Measurements from ENCODE around the gene SWAP70.

DNA sequence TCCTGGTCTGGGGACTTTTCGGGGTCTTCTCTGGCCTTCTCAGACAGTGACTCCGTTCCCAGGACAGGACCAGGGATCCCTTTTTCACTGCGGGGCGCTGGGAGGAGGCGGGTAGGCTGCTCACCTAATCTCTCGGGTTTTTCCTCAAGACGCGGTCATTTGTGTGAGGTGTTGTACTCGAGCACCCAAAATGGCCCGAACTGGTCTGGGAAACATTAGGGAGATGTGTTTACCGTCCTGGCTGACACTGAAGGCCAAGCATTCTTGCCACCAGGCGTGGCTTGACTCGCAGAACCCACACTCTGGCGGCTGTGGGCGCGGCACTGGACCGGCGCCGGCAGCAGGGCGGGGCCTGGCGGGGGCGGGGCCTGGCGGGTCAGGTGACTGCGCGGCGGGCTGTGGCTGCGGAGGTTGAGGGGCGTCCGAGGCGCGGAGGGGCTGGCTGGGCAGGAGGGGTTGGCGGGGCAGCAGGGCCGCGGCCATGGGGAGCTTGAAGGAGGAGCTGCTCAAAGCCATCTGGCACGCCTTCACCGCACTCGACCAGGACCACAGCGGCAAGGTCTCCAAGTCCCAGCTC is at the start of gene SWAP70:
- no peak for TF ChIP-seq EZH2 (IDR thresholded peaks at IDR 0.05; ENCODE audit: insufficient read depth, low read length)
- TF ChIP-seq, protein P1, sequence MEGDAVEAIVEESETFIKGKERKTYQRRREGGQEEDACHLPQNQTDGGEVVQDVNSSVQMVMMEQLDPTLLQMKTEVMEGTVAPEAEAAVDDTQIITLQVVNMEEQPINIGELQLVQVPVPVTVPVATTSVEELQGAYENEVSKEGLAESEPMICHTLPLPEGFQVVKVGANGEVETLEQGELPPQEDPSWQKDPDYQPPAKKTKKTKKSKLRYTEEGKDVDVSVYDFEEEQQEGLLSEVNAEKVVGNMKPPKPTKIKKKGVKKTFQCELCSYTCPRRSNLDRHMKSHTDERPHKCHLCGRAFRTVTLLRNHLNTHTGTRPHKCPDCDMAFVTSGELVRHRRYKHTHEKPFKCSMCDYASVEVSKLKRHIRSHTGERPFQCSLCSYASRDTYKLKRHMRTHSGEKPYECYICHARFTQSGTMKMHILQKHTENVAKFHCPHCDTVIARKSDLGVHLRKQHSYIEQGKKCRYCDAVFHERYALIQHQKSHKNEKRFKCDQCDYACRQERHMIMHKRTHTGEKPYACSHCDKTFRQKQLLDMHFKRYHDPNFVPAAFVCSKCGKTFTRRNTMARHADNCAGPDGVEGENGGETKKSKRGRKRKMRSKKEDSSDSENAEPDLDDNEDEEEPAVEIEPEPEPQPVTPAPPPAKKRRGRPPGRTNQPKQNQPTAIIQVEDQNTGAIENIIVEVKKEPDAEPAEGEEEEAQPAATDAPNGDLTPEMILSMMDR (IDR thresholded peaks at IDR 0.05; ENCODE audit: insufficient read depth, low read depth, low read length), result peak; percentile 24

Data from astrocyte (in vitro differentiated cells and primary cell).